ENCODE results near the gene PRPSAP1. TPM values are rescaled to one million over a fixed set of nuclear protein-coding genes. Genes with fewer than 3 reads are reported as not detected.

The PRPSAP1 gene
- total and polyA plus RNA-seq, 12 donors = 26.0 to 79.3 (median 43.1) TPM

GRCh38 chr17:76273445-76274111 is 80.1 kb downstream of the PRPSAP1 start:
- peaks cover 0 to 5% of the 10 kb centered on the region in 2 donors for H3K36me3 ChIP-seq (replicated peaks in 1 of 2)
- no peak for DNase-seq
- WGBS, 4 donors = 81 to 84% (median 83%) methylated on average over 8 to 26 of the region's 26 CpGs
- H3K4me3 ChIP-seq = no peak overlapping the region
- no peak for TF ChIP-seq POLR2A (IDR thresholded peaks at IDR 0.05)
- TF ChIP-seq, protein P1, sequence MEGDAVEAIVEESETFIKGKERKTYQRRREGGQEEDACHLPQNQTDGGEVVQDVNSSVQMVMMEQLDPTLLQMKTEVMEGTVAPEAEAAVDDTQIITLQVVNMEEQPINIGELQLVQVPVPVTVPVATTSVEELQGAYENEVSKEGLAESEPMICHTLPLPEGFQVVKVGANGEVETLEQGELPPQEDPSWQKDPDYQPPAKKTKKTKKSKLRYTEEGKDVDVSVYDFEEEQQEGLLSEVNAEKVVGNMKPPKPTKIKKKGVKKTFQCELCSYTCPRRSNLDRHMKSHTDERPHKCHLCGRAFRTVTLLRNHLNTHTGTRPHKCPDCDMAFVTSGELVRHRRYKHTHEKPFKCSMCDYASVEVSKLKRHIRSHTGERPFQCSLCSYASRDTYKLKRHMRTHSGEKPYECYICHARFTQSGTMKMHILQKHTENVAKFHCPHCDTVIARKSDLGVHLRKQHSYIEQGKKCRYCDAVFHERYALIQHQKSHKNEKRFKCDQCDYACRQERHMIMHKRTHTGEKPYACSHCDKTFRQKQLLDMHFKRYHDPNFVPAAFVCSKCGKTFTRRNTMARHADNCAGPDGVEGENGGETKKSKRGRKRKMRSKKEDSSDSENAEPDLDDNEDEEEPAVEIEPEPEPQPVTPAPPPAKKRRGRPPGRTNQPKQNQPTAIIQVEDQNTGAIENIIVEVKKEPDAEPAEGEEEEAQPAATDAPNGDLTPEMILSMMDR (IDR thresholded peaks at IDR 0.05) = no peak
- intact Hi-C loops (cut with DNase I) = no loop called here
- no peaks in the 10 kb centered on the region for H3K27me3 ChIP-seq
- no peak overlapping the region for H3K27ac ChIP-seq
- H3K9me3 ChIP-seq (replicated peaks in 1 of 3) = no peaks in the 10 kb centered on the region
- H3K4me1 ChIP-seq (replicated peaks in 1 of 2) = peaks cover 6 to 27% of the 10 kb centered on the region in 2 donors

GRCh38 chr17:76272541-76273444 is 80.9 kb downstream of the PRPSAP1 start:
- no peaks in the 10 kb centered on the region for H3K27me3 ChIP-seq
- H3K27ac ChIP-seq = peak overlapping the region in 2 of 5 donors; percentile 59 to 64
- WGBS, 4 donors = 65 to 85% (median 72%) methylated on average over 11 to 19 of the region's 19 CpGs
- intact Hi-C loops (cut with DNase I) = no loop called here
- H3K9me3 ChIP-seq (replicated peaks in 1 of 3) = no peaks in the 10 kb centered on the region
- H3K36me3 ChIP-seq (replicated peaks in 1 of 2) = peaks cover 0 to 5% of the 10 kb centered on the region in 2 donors
- peaks cover 6 to 35% of the 10 kb centered on the region in 2 donors for H3K4me1 ChIP-seq (replicated peaks in 1 of 2)
- no peak for DNase-seq
- TF ChIP-seq, protein P1 (IDR thresholded peaks at IDR 0.05) = no peak
- TF ChIP-seq POLR2A (IDR thresholded peaks at IDR 0.05) = no peak
- H3K4me3 ChIP-seq = peak overlapping the region in 1 of 4 donors; percentile 60

- peak in 1 of 7 donors; percentile 13 for DNase-seq
- H3K27ac ChIP-seq = peak overlapping the region in 2 of 5 donors; percentile 59 to 64
- H3K36me3 ChIP-seq (replicated peaks in 1 of 2) = peaks cover 0 to 5% of the 10 kb centered on the region in 2 donors
- H3K9me3 ChIP-seq (replicated peaks in 1 of 3) = no peaks in the 10 kb centered on the region
- TF ChIP-seq, protein P1 (IDR thresholded peaks at IDR 0.05) = no peak
- no peak for TF ChIP-seq POLR2A (IDR thresholded peaks at IDR 0.05)
- intact Hi-C loops (cut with DNase I) = no loop called here
- H3K4me1 ChIP-seq (replicated peaks in 1 of 2) = peaks cover 9 to 44% of the 10 kb centered on the region in 2 donors
- H3K27me3 ChIP-seq = no peaks in the 10 kb centered on the region
- peak overlapping the region in 1 of 4 donors; percentile 60 for H3K4me3 ChIP-seq
- WGBS, 4 donors = 16 to 38% (median 21%) methylated on average over 6 to 38 of the region's 38 CpGs
Observed at GRCh38 chr17:76271669-76272540, 81.8 kb downstream of the PRPSAP1 start.

Measured in adrenal gland (tissue), 12 donors.